Muscle of leg (tissue), 11 donors: ENCODE data around the gene PLCL1. TPM values are rescaled to one million over a fixed set of nuclear protein-coding genes. Genes with fewer than 3 reads are reported as not detected.

Experiments used
- DNase-seq: peaks from one replicate; pipeline ENCODE4 v3.0.0; 2013
- H3K27ac ChIP-seq: one replicate; pipeline ENCODE4 v1.5.1; 2013; ENCODE audit warnings: mild to moderate bottlenecking, low read length, control low read depth
- H3K27me3 ChIP-seq: one replicate; pipeline ENCODE4 v1.6.1; 2013; ENCODE audit warnings: low read length; ENCODE audit not compliant: control insufficient read depth, insufficient read depth
- H3K36me3 ChIP-seq: one replicate; pipeline ENCODE4 v1.6.1; 2013; ENCODE audit warnings: low read length; ENCODE audit not compliant: control insufficient read depth, insufficient read depth
- H3K4me1 ChIP-seq: one replicate; pipeline ENCODE4 v1.6.1; 2013; ENCODE audit warnings: low read length; ENCODE audit not compliant: control insufficient read depth, insufficient read depth
- H3K4me3 ChIP-seq: one replicate; pipeline ENCODE4 v1.5.1; 2013; ENCODE audit warnings: low read length, control low read depth
- H3K9me3 ChIP-seq: replicated peaks from 2 replicates; pipeline ENCODE4 v1.6.1; 2013; ENCODE audit warnings: low read depth, low read length; ENCODE audit not compliant: control insufficient read depth
- WGBS: methylation state at CpG from one replicate; pipeline ENCODE4 v1.1.5; 2013; ENCODE audit warnings: missing lambda C conversion rate; ENCODE audit not compliant: insufficient coverage; 5-methylcytosine and 5-hydroxymethylcytosine counted together
- polyA plus RNA-seq, 8 donors: library from polyadenylated mRNA; unstranded; fragments of 120-200 nt; gene quantifications; one replicate each; pipeline versions ENCODE4 v1.2.1 to v1.2.3, GENCODE V29; 2013; ENCODE audit warnings: inconsistent platforms in 1 of 8, low replicate concordance in 1 of 8; ENCODE audit not compliant: insufficient read length in 8 of 8, insufficient read depth in 1 of 8
- total RNA-seq: library from RNA; stranded (reverse); fragments of 120-200 nt; gene quantifications from one replicate; pipeline ENCODE4 v1.2.4, GENCODE V29; 2013

The PLCL1 gene
- total and polyA plus RNA-seq, 9 donors, result 9.5 to 17.7 (median 12.7) TPM

- 60% methylated on average over 2 of the region's 4 CpGs for WGBS
- H3K27ac ChIP-seq, result no peak overlapping the region
- peak; percentile 51 for DNase-seq
- H3K4me3 ChIP-seq, result no peak overlapping the region
- H3K4me1 ChIP-seq, result no peaks in the 10 kb centered on the region
- H3K27me3 ChIP-seq, result no peaks in the 10 kb centered on the region
- H3K9me3 ChIP-seq, result no peaks in the 10 kb centered on the region
- no peaks in the 10 kb centered on the region for H3K36me3 ChIP-seq
Measured at GRCh38 chr2:197978971-197979370, 174.6 kb downstream of the PLCL1 start.

- no peak overlapping the region for H3K27ac ChIP-seq
- no peaks in the 10 kb centered on the region for H3K9me3 ChIP-seq
- WGBS, result no CpG with 5 or more reads among the region's 2 CpGs
- H3K4me3 ChIP-seq, result no peak overlapping the region
- no peak for DNase-seq
- no peaks in the 10 kb centered on the region for H3K27me3 ChIP-seq
- no peaks in the 10 kb centered on the region for H3K4me1 ChIP-seq
- H3K36me3 ChIP-seq, result no peaks in the 10 kb centered on the region
Measured at GRCh38 chr2:197982565-197982964, 178.2 kb downstream of the PLCL1 start.

- Histone ChIP-seq H3K4me1 (no peaks in the 10 kb centered on the region), H3K9me3 (no peaks in the 10 kb centered on the region), H3K27me3 (no peaks in the 10 kb centered on the region), H3K36me3 (no peaks in the 10 kb centered on the region), H3K27ac (no peak overlapping the region), H3K4me3 (no peak overlapping the region)
- DNase-seq, result no peak
- WGBS, result 100% methylated on average over 1 of the region's 2 CpGs
Measured at GRCh38 chr2:197985029-197985638, 180.7 kb downstream of the PLCL1 start.

- H3K27me3 ChIP-seq, result no peaks in the 10 kb centered on the region
- peak; percentile 39 for DNase-seq
- H3K4me3 ChIP-seq, result no peak overlapping the region
- WGBS, result no CpG with 5 or more reads among the region's 3 CpGs
- H3K36me3 ChIP-seq, result no peaks in the 10 kb centered on the region
- no peaks in the 10 kb centered on the region for H3K4me1 ChIP-seq
- no peaks in the 10 kb centered on the region for H3K9me3 ChIP-seq
- H3K27ac ChIP-seq, result no peak overlapping the region
Measured at GRCh38 chr2:197986977-197987376, 182.6 kb downstream of the PLCL1 start.

GRCh38 chr2:197990356-197990755, 186.0 kb downstream of the PLCL1 start:
- Histone ChIP-seq H3K27ac (no peak overlapping the region), H3K27me3 (no peaks in the 10 kb centered on the region), H3K4me3 (no peak overlapping the region), H3K9me3 (no peaks in the 10 kb centered on the region), H3K36me3 (no peaks in the 10 kb centered on the region), H3K4me1 (no peaks in the 10 kb centered on the region)
- DNase-seq, result no peak
- WGBS, result no CpG with 5 or more reads among the region's 2 CpGs

GRCh38 chr2:197992482-197993133, 188.2 kb downstream of the PLCL1 start:
- no peaks in the 10 kb centered on the region for H3K9me3 ChIP-seq
- DNase-seq, result no peak
- H3K4me1 ChIP-seq, result no peaks in the 10 kb centered on the region
- H3K4me3 ChIP-seq, result no peak overlapping the region
- no peaks in the 10 kb centered on the region for H3K36me3 ChIP-seq
- WGBS, result no CpG with 5 or more reads among the region's 4 CpGs
- no peak overlapping the region for H3K27ac ChIP-seq
- H3K27me3 ChIP-seq, result no peaks in the 10 kb centered on the region

GRCh38 chr2:197993363-197993762, 189.0 kb downstream of the PLCL1 start:
- Histone ChIP-seq H3K27me3 (no peaks in the 10 kb centered on the region), H3K27ac (no peak overlapping the region), H3K4me1 (no peaks in the 10 kb centered on the region), H3K36me3 (no peaks in the 10 kb centered on the region), H3K9me3 (no peaks in the 10 kb centered on the region), H3K4me3 (no peak overlapping the region)
- DNase-seq, result no peak

- no peaks in the 10 kb centered on the region for H3K27me3 ChIP-seq
- DNase-seq, result no peak
- no CpG with 5 or more reads among the region's 2 CpGs for WGBS
- no peaks in the 10 kb centered on the region for H3K36me3 ChIP-seq
- no peak overlapping the region for H3K27ac ChIP-seq
- H3K4me1 ChIP-seq, result no peaks in the 10 kb centered on the region
- H3K9me3 ChIP-seq, result no peaks in the 10 kb centered on the region
- H3K4me3 ChIP-seq, result no peak overlapping the region
Measured at GRCh38 chr2:197993830-197994229, 189.4 kb downstream of the PLCL1 start.

- Histone ChIP-seq H3K4me3 (no peak overlapping the region), H3K9me3 (no peaks in the 10 kb centered on the region), H3K36me3 (no peaks in the 10 kb centered on the region), H3K4me1 (no peaks in the 10 kb centered on the region), H3K27me3 (no peaks in the 10 kb centered on the region), H3K27ac (no peak overlapping the region)
- no peak for DNase-seq
- WGBS, result no CpG with 5 or more reads among the region's 1 CpG
Measured at GRCh38 chr2:197994751-197995150, 190.4 kb downstream of the PLCL1 start.

GRCh38 chr2:197996583-197996982, 192.2 kb downstream of the PLCL1 start:
- no peak overlapping the region for H3K27ac ChIP-seq
- no peak overlapping the region for H3K4me3 ChIP-seq
- no peak for DNase-seq
- WGBS, result no CpG with 5 or more reads among the region's 2 CpGs
- no peaks in the 10 kb centered on the region for H3K36me3 ChIP-seq
- H3K27me3 ChIP-seq, result no peaks in the 10 kb centered on the region
- no peaks in the 10 kb centered on the region for H3K4me1 ChIP-seq
- no peaks in the 10 kb centered on the region for H3K9me3 ChIP-seq
